ENCODE results near the gene ABCB11.

GRCh38 chr2:169077674-169078240 is 46.6 kb upstream of the ABCB11 start:
- TF ChIP-seq PBX2 (CRISPR knock-in tag; IDR thresholded peaks at IDR 0.05; ENCODE audit: low read depth), result no peak
- TF ChIP-seq PBX2 (tag; conservative IDR thresholded peaks at IDR 0.05; ENCODE audit: low read depth), result no peak
- no peak for TF ChIP-seq CBX1 (IDR thresholded peaks at IDR 0.05; ENCODE audit: low read depth)
- TF ChIP-seq YY1 (IDR thresholded peaks at IDR 0.05; ENCODE audit: borderline replicate concordance in 1 of 3, control insufficient read depth in 1 of 3, extremely low read depth in 1 of 3, insufficient read depth in 3 of 3, insufficient read length in 1 of 3, insufficient replicate concordance in 2 of 3, low read depth in 1 of 3, low read length in 2 of 3), result no peak
